Measurements from ENCODE around the gene ARL4C.

The ARL4C gene

GRCh38 chr2:234444242-234444730, 52.6 kb downstream of the ARL4C start:
- no peak for DNase-seq
